ENCODE measurements around the gene TSPAN12.
"Not testable (repeated sequence)": the region's sequence is repeated elsewhere in the genome, so short reads cannot be mapped to it uniquely, and the experiment has no call there.

The TSPAN12 gene, protein sequence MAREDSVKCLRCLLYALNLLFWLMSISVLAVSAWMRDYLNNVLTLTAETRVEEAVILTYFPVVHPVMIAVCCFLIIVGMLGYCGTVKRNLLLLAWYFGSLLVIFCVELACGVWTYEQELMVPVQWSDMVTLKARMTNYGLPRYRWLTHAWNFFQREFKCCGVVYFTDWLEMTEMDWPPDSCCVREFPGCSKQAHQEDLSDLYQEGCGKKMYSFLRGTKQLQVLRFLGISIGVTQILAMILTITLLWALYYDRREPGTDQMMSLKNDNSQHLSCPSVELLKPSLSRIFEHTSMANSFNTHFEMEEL

GRCh38 chr7:120857588-120858573, at the start of gene TSPAN12:
TSPAN12 (minus strand) TSS chr7:120858144; CDS start chr7:120856763, 1,381 bp downstream.
- no peak for DNase-seq (ENCODE audit: low read depth)

GRCh38 chr7:120898715-120899499, 41.0 kb upstream of the TSPAN12 start:
- DNase-seq (ENCODE audit: low read depth): no peak

GRCh38 chr7:120895253-120895652, 37.3 kb upstream of the TSPAN12 start:
- DNase-seq (ENCODE audit: low read depth): not testable (repeated sequence)

DNA sequence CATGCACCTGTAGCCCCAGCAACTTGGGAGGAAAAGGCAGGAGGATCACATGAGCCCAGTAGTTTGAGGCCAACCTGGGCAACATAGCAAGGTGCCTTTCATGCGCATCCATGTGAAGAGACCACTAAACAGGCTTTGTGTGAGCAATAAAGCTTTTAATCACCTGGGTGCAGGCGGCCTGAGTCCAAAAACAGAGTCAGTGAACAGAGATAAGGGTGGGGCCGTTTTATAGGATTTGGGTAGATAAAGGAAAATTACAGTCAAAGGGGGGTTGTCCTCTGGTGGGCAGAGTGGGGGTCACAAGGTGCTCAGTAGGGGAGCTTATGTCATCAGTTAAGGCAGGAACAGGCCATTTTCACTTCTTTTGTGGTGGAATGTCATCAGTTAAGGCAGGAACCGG, 27.7 kb upstream of the TSPAN12 start:
- not testable (repeated sequence) for DNase-seq (ENCODE audit: low read depth)

DNA sequence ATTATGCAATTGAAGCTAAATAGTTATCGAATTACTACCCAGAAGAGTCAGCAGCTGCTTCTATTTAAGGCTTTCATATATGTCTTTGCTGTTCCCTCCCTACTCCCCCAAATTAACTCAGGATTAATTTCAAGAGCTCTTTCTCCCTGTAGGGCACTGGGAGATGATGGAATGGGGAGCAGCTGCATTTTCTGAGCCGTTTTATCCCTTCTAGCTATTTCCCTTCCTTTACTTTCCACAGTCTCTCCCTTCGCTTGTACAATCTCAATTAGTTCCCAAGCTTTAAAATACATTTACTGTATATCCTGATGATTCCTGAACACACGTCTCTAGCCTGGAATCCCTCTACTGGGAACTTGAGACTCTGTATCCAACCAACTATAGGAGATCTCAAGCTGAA, 19.8 kb upstream of the TSPAN12 start:
- no peak for DNase-seq (ENCODE audit: low read depth)

DNA sequence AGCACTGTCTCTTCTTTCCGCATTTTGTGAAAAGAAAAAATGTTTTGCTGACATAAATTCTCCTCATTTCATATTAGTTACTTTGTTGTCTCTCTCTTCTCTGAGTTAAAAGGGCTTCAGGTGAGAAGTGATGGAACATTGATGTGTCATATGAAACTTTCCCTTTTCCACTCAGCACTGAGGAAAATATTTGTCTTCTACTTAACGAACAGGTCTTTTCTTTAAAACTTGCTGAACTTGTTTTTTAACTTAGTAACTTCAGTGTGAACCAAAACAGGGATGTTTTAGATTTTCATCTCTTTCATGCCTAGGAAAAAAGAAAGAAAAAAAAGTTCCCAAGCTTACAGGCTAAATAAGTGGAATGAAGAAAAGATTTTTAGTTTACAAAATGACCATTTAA, 19.0 kb upstream of the TSPAN12 start:
- no peak for DNase-seq (ENCODE audit: low read depth)

GRCh38 chr7:120874722-120875121, 16.8 kb upstream of the TSPAN12 start:
- DNase-seq (ENCODE audit: low read depth): no peak

DNA sequence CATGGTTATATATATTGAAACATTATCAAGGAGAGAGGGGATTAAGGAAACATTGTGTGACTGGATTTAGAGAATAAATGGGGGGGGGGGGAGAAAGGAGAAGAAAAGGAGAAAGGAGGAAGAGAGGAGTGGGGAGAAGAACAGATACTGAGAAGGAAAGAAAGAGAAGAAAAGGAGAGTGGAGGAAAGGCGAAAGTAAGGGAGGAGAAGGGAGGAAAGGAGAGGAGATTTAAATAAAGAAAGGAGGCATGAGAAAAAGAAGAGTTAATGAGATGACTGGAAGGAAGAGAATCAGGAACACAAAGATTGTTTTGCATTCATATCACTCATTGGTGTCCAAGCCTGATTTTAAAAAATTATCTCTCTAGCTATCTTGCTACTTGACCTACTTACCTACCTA, 16.1 kb upstream of the TSPAN12 start:
- DNase-seq (ENCODE audit: low read depth): no peak

- no peak for DNase-seq (ENCODE audit: low read depth)
These were observed 15.5 kb upstream of the TSPAN12 start for GRCh38 chr7:120873401-120873800.

- DNase-seq (ENCODE audit: low read depth): no peak
These were observed 11.8 kb upstream of the TSPAN12 start for GRCh38 chr7:120869700-120870099.

GRCh38 chr7:120867932-120868331, 10.0 kb upstream of the TSPAN12 start:
- DNase-seq (ENCODE audit: low read depth): no peak

GRCh38 chr7:120865191-120865981, 7.4 kb upstream of the TSPAN12 start:
- DNase-seq (ENCODE audit: low read depth): no peak

- no peak for DNase-seq (ENCODE audit: low read depth)
These were observed 6.4 kb upstream of the TSPAN12 start for GRCh38 chr7:120864141-120864900.

DNA sequence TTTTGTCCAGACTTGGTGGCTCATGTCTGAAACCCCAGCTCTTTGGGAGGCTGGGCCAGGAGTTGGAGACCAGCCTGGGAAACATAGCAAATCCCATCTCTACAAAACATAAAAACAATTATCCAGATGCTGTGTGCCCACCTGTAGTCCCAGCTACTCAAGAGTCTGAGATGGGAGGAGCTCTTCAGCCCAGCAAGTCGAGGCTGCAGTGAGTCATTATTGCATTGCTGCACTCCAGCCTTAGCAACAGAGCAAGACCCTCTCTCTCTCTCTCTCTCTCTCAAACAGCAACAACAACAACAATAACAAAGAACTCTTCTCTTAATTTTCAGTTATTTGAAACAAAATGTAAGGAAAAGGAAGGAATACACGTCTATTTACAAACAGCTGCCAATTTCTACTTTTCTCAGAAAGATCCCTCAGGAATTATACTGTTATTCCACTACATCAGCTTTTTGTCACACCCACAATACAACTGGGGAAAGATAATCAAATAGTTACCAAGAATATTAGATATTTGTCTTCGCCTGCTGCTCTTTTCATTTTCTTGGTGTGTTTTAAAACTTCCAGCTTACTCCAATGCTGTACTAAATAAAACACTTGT, 5.1 kb upstream of the TSPAN12 start:
- DNase-seq (ENCODE audit: low read depth): no peak

GRCh38 chr7:120860156-120860555, 2.2 kb upstream of the TSPAN12 start:
- DNase-seq (ENCODE audit: low read depth): no peak

DNA sequence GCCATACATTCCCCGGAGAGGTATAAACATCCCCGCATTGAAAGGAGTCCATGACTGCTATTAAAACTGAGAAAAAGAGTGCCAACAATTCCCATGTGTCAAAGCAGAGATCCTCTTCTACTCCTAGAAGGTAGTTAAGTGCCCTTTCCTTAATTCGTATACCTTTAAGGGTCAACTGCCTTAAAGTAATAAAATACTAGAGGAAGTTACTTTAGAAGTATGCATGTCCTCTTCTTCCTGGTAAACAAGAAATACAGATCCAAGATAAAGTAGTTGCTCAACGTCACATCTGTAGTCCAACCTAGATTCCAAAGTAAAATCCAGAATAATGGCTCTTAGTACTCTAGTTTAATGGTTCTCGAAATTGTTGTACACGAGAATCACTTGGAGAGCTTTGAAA, 1.5 kb upstream of the TSPAN12 start:
- DNase-seq (ENCODE audit: low read depth): no peak

GRCh38 chr7:120856621-120857352, 1.2 kb downstream of the TSPAN12 start:
- DNase-seq (ENCODE audit: low read depth): no peak

GRCh38 chr7:120856198-120856597, 1.7 kb downstream of the TSPAN12 start:
- DNase-seq (ENCODE audit: low read depth): no peak

DNA sequence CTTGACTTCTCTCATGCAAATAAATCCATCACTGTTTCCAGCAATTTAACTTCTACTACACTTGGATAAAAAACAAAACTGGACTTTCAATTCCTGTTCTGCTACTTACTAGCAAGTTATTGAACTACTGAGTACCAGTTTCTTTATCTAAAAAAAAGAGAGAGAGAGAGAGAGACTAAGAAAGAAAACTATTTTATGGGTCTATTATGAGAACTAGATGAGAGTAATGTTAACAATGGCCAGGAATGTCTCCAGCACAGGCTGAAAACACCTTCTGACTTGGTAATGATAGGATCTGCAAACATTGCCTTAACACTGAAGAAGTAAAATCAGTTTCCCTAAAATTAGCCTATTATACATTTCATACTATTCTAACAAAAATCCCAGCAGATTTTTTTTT, 5.2 kb downstream of the TSPAN12 start:
- no peak for DNase-seq (ENCODE audit: low read depth)

DNA sequence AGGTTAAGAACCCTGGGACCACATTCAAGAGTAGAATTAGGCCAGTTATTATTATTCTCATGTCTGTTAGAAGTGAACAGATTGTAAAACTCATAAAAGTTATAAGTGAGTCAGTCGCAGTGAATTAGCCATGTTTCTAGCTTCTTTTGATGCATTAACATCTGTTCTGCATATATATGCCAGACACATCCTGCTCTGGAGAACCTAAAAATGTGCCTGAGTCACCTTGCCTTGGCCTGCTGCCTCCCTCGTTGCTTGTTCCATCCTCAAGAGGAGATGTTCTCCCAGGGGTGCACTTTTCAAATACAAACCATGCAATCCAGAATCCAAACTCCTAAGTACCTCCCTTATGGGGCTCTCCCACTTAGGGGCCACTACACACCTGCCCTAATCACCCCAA, 14.8 kb downstream of the TSPAN12 start:
- DNase-seq (ENCODE audit: low read depth): no peak
